Stimulated activated CD4-positive, alpha-beta T cell treated with anti-CD3 and anti-CD28 coated beads, Interleukin-1b, Interleukin-23, amount 100 ng/mL, for 24 hours (primary cell): Measurements from ENCODE around the gene IQCK.
"Not testable (repeated sequence)": the region's sequence is repeated elsewhere in the genome, so short reads cannot be mapped to it uniquely, and the experiment has no call there.

Experiments
- DNase-seq, 4 experiments: peaks; one replicate each; pipeline ENCODE4 v3.0.0-alpha.2; 2020; ENCODE audit warnings: low read depth in 4 of 4, low spot score in 1 of 4

IQCK gene

DNA sequence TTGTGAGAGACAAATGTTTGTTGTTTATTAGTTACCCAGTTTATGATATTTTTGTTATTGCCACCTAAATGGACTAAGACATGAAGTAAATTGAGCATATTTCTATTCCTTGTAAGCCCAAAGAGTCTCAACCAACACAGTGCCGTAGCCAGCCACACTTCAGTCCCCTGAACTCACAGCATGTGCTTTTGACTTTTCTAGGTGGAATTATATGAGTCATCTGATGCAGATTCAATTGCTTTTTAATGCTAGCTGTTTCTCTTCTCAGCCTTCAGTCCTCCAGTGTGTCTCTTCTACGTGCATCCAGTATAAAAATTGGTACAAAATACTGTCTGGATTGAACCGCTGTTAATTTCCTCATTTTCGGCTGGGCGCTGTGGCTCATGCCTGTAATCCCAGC, 39.0 kb downstream of the IQCK start:
- DNase-seq = no peak

GRCh38 chr16:19757762-19758595, 39.9 kb downstream of the IQCK start:
- no peak for DNase-seq

- DNase-seq = no peak
Measured at GRCh38 chr16:19760356-19761060, 42.4 kb downstream of the IQCK start.

DNA sequence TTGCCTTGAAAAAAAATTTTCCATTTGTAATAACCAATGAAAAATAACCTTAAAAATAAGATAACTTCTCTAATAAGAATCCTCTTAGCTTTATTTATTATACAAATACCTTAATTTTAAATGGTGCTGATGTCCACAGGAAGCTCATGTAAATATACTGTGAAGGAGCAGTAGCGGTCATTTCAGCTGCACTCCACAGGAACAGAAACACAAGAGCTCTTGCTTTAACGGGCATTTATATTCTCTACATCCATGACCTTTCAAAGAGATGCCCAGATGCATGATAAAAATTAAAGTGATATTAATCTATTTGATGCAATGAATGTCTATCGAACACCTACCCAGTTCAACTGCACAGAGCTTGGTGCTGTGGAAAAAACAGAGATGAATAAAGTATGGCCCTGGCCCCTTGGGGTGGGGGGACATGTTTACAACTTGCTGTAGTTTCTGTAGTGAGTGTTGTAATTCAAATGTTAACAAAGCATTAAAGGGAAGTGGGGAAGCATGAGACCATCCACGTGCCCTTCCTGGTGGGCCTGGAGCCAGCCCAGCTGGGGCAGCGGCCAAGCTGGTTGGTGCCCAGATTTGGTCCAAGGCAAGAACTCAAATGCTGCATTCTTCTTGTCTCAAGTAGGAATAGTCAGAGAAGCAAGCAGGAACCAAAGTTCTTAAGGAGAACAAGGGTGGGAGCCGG, 47.9 kb downstream of the IQCK start:
- DNase-seq = no peak

DNA sequence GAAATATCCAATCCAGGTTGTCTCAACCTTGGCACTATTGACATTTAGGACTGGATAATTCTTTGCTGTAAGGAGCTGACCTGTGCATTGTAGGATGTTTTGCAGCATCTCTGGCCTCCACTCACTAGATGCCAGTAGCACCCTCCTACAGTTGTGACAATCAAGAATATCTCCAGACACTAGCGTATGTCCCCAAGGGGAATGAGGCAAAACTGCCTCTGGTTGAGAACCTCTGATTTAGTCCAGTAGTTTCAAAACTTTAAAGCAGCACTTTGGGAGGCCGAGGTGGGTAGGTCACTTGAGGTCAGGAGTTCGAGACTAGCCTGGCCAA, 48.4 kb downstream of the IQCK start:
- DNase-seq = no peak

GRCh38 chr16:19766988-19767387, 48.9 kb downstream of the IQCK start:
- DNase-seq = no peak

GRCh38 chr16:19767497-19767896, 49.4 kb downstream of the IQCK start:
- no peak for DNase-seq

GRCh38 chr16:19769239-19769638, 51.2 kb downstream of the IQCK start:
- no peak for DNase-seq

DNA sequence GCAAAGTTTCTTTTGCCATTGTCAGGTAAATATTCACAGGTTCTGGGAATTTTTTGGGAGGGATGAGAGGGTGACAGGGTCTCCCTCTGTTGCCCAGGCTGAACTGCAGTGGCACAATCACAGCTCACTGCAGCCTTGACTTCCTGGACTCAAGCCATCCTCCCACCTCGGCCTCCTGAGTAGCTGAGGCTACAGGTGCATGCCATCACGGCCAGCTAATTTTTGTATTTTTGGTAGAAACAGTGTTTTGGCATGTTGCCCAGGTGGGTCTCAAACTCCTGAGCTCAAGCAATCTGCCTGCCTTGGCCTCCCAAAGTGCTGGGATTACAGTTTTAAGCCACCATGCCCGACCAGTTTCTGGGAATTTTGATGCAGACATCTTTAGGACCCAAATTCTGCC, 53.0 kb downstream of the IQCK start:
- no peak for DNase-seq

DNA sequence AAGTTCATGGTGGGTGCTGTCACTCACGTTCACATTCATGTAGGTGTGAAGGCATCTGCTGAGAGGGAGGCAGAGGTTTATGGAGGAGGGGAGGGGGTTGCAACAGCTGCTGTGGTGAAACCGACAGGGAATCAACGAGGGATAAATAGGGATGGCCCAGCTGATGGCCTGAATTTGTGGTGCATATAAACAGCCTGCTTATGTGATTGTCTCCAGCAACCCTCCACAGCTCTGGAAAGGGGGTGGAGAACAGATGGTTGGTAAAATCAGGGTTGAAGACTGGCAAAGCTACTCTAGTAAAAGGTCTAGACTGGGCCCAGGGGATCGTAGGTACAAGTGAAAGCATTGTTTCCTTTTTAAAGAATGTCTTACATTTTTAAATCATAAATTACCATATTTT, 53.7 kb downstream of the IQCK start:
- DNase-seq = no peak

GRCh38 chr16:19774024-19774423, 56.0 kb downstream of the IQCK start:
- no peak for DNase-seq

- DNase-seq = no peak
Measured at GRCh38 chr16:19776147-19776546, 58.1 kb downstream of the IQCK start.

GRCh38 chr16:19776565-19776964, 58.5 kb downstream of the IQCK start:
- no peak for DNase-seq

DNA sequence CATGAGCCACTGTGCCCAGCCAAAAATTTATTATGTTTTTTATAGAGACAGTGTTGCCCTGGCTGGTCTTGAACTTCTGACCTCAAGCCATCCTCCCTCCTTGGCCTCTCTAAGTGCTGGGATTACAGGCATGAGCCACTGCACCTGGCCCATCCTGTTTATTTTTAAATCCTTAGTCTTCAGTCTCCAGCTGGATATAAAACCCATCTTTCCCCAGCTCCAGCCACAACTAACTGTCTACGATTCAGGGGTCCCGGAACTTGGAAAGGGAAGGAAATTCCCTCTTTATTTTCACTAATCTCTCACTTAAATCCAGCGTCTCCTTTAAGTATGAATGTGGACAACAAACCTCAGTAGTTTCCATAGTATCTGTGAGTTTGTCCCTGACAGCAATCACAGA, 62.2 kb downstream of the IQCK start:
- no peak for DNase-seq

DNA sequence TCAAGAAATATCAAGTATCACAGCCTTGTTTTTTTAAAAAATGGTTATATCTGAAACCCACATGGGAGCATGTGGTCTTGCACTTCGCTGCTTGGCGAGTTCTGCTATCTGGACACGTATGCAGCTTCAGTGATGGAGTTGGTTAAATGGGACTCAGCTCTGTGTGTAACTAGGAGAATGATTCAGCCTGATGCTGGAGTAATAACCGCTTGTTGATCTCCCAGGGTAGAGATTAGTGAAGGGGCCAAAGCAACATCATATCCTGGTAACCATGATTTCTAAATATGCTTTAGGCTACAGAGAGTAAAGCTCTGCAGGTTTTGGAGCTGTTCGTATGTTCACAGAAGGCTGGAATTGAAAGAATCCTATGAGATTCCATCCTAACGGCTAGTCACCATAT, 63.2 kb downstream of the IQCK start:
- DNase-seq = no peak

DNA sequence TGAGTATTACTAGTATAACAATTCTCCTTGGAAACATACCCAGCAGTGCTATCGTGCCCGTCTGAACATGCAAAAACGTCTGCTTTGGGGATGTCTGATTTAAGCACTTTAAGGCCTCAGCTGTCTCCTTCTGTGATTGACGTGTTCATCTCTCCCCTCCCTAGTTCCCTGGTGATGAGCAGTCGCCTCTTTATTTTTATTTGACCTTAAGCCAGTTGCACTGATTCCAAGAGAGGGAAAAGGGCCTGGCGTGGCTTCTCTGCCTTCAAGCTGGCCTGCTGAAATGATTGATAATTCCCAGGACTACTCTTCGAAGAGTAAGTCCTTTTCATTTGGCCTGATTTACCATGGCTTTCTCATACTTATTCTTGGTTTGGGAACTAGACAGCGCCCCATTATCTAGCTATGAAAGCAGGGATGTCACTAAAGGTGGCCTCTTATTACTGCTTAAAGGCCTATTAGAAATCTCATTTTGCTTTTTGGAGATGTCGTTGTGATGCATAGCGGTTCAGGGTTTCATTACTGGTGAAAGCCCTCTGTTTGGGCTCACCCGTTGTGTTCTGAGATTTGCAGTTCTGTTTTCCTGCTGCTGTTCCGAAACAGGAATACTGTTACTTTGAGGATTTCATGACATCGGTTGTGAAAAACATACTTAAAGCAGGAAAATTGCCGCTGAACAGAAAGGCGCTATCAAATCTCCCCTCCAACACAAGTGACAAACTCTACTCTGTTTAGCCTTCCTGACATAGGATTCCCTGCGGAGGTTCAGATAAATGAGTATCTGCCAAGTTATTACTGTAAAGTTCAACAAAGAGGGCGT, 65.5 kb downstream of the IQCK start:
- no peak for DNase-seq

- no peak for DNase-seq
Measured at GRCh38 chr16:19784183-19784736, 66.2 kb downstream of the IQCK start.

- DNase-seq = no peak
Measured at GRCh38 chr16:19785081-19785480, 67.0 kb downstream of the IQCK start.

DNA sequence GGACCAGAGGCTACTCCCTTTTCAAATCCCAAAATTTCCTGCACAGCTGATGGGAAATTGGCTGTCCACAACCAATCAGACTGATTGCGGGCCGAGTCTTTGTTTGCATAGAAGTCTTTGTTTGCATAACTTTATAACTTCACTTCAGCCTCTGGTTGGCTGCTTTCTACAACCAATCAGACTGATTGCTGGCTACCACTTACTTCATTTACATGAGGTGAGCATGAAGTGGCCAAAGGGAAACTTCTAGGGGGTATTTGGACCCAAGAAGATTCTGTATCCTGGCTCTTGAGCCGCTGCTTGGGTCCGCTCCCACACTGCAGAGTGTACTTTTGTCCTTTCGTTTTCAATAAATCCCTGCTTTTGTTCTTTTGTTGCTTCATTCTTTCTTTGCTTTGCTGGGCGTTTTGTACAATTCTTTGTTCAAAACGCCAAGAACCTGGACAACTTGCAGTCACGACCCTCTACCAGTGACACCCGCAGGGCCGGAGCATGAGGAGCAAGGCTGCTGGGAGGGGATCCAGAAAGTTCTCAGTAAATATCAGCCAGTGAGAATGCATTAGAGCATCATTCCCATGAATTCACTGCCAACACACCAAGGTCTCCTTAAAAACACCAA, 67.5 kb downstream of the IQCK start:
- no peak for DNase-seq

GRCh38 chr16:19801369-19801768, 83.3 kb downstream of the IQCK start:
- DNase-seq = not testable (repeated sequence)

- DNase-seq = not testable (repeated sequence)
Measured at GRCh38 chr16:19801824-19802223, 83.8 kb downstream of the IQCK start.
